Nucleus accumbens (tissue), 56 donors: ENCODE data around the gene C2CD3.

ENCODE experiments used
- DNase-seq, 56 donors: peaks; one replicate each; lab custom pipeline; 2025; lab: John Stamatoyannopoulos, UW

Gene C2CD3

GRCh38 chr11:73969091-73969490 is 201.7 kb downstream of the C2CD3 start:
- no peak for DNase-seq

- no peak for DNase-seq
Observed at GRCh38 chr11:73968356-73968966, 202.3 kb downstream of the C2CD3 start.

- DNase-seq = no peak
Observed at GRCh38 chr11:73965764-73966121, 205.1 kb downstream of the C2CD3 start.

GRCh38 chr11:73965076-73965763 is 205.6 kb downstream of the C2CD3 start:
- no peak for DNase-seq

- no peak for DNase-seq
Observed at GRCh38 chr11:73963861-73964260, 206.9 kb downstream of the C2CD3 start.
